SK-N-SH (cell line): ENCODE data around the gene ATP8A2. TPM values are rescaled to one million over a fixed set of nuclear protein-coding genes. Genes with fewer than 3 reads are reported as not detected.

Experiments
- CTCF ChIA-PET: fragments of 300-600, 350-600 bp; formaldehyde crosslinking; extraction: SDS; loops from one replicate; lab custom pipeline; 2021; lab: Yijun Ruan, JAX
- POLR2A ChIA-PET: fragments of 350-600 bp; sonication (Branson Sonifier 250); formaldehyde crosslinking; extraction: SDS; loops from one replicate; lab custom pipeline; 2020; ENCODE audit warnings: antibody characterized with exemption, inconsistent platforms; lab: Yijun Ruan, JAX
- DNase-seq: peaks from one replicate; pipeline ENCODE4 v3.0.0; 2012
- H2AFZ ChIP-seq: fragments of 200-600 bp; sonication (generic); 2 replicates; pipeline ENCODE4 v1.8.1; 2016; ENCODE audit warnings: antibody characterized with exemption, mild to moderate bottlenecking, low read depth
- H3F3A ChIP-seq: fragments of 200-600 bp; sonication (generic); replicated peaks from 2 replicates; pipeline ENCODE3; 2016; ENCODE audit warnings: antibody characterized with exemption, mild to moderate bottlenecking; ENCODE audit not compliant: insufficient read depth
- H3K27ac ChIP-seq, 2 experiments: fragments of 200-500 bp in 1 of 2; fragments of 200-600 bp in 1 of 2; sonication (Bioruptor generic) in 1 of 2; sonication (generic), shearing (Covaris generic) in 1 of 2; 2 replicates each; pipeline versions ENCODE4 v1.5.1 to v1.6.1; 2014 to 2016; ENCODE audit warnings: low read depth in 2 of 2, inconsistent platforms in 1 of 2, low read length in 1 of 2, mild to moderate bottlenecking in 1 of 2, mixed read lengths in 1 of 2
- H3K27me3 ChIP-seq: fragments of 200-600 bp; sonication (generic), shearing (Covaris generic); 2 replicates; pipeline ENCODE4 v1.6.1; 2016; ENCODE audit warnings: mixed run types; ENCODE audit not compliant: insufficient read depth
- H3K36me3 ChIP-seq, 2 experiments: fragments of 200-500 bp in 1 of 2; fragments of 200-600 bp in 1 of 2; sonication (Bioruptor generic) in 1 of 2; sonication (generic) in 1 of 2; replicated peaks in 1 of 2; 2 replicates each; pipeline versions ENCODE3 to v1.5.1; 2014 to 2016; ENCODE audit warnings: low read length in 1 of 2, mild to moderate bottlenecking in 1 of 2; ENCODE audit not compliant: insufficient read depth in 2 of 2, control insufficient read depth in 1 of 2
- H3K4me1 ChIP-seq, 2 experiments: fragments of 200-500 bp in 1 of 2; fragments of 200-600 bp in 1 of 2; sonication (Bioruptor generic) in 1 of 2; sonication (generic), shearing (Covaris generic) in 1 of 2; 2 replicates each; pipeline versions ENCODE4 v1.5.1 to v1.6.1; 2014 to 2016; ENCODE audit warnings: low read depth in 1 of 2, low read length in 1 of 2, mixed run types in 1 of 2; ENCODE audit not compliant: insufficient read depth in 2 of 2, control insufficient read depth in 1 of 2
- H3K4me2 ChIP-seq: fragments of 200-600 bp; sonication (generic), shearing (Covaris generic); 2 replicates; pipeline ENCODE4 v1.6.1; 2017; ENCODE audit warnings: mixed run types
- H3K4me3 ChIP-seq, 2 experiments: fragments of 200-500 bp in 1 of 2; fragments of 200-600 bp in 1 of 2; sonication (Bioruptor generic) in 1 of 2; sonication (generic), shearing (Covaris generic) in 1 of 2; 2 replicates each; pipeline versions ENCODE4 v1.5.1 to v1.8.1; 2014 to 2016; ENCODE audit warnings: low read depth in 2 of 2, inconsistent platforms in 1 of 2, low read length in 1 of 2, mild to moderate bottlenecking in 1 of 2, mixed read lengths in 1 of 2, moderate library complexity in 1 of 2
- H3K79me2 ChIP-seq: fragments of 200-600 bp; sonication (generic); 2 replicates; pipeline ENCODE4 v1.8.1; 2017; ENCODE audit warnings: mild to moderate bottlenecking; ENCODE audit not compliant: insufficient read depth
- H3K9ac ChIP-seq: fragments of 200-600 bp; sonication (generic); 2 replicates; pipeline ENCODE4 v1.6.1; 2017; ENCODE audit warnings: mixed run types
- H3K9me2 ChIP-seq: fragments of 200-600 bp; sonication (generic); 2 replicates; pipeline ENCODE4 v1.6.1; 2017; ENCODE audit warnings: mixed run types
- H3K9me3 ChIP-seq: fragments of 200-600 bp; sonication (generic); 2 replicates; pipeline ENCODE4 v1.6.1; 2017; ENCODE audit warnings: mixed run types, mild to moderate bottlenecking, moderate library complexity
- H4K20me1 ChIP-seq: fragments of 200-600 bp; sonication (generic); 2 replicates; pipeline ENCODE4 v1.6.1; 2017; ENCODE audit warnings: mild to moderate bottlenecking, mixed run types; ENCODE audit not compliant: insufficient read depth
- EP300 ChIP-seq, 2 experiments: IDR thresholded peaks; 2 replicates each; pipeline versions ENCODE4 v1.4.0 to v1.6.1; 2012; ENCODE audit warnings: borderline replicate concordance in 1 of 2, low read depth in 1 of 2, low read length in 1 of 2
- FOSL2 ChIP-seq: IDR thresholded peaks from 2 replicates; pipeline ENCODE4 v1.4.0; 2012; ENCODE audit warnings: low read depth, mild to moderate bottlenecking, moderate library complexity, borderline replicate concordance
- FOXJ3 ChIP-seq: sonication (generic); formaldehyde crosslinking; IDR thresholded peaks from 2 replicates; pipeline ENCODE4 v1.5.1; 2020; ENCODE audit warnings: mild to moderate bottlenecking, missing genetic modification reagents
- FOXM1 ChIP-seq: IDR thresholded peaks from 2 replicates; pipeline ENCODE4 v1.4.0; 2012; ENCODE audit warnings: low read depth, mild to moderate bottlenecking
- GATA2 ChIP-seq: sonication (generic); formaldehyde crosslinking; IDR thresholded peaks from 2 replicates; pipeline ENCODE4 v1.5.0; 2020; ENCODE audit warnings: mild to moderate bottlenecking, missing genetic modification reagents
- POLR2AphosphoS5 ChIP-seq: IDR thresholded peaks from 2 replicates; pipeline ENCODE4 v1.6.1; 2012; ENCODE audit warnings: low read depth, low read length
- SIN3A ChIP-seq: IDR thresholded peaks from 2 replicates; pipeline ENCODE4 v1.6.1; 2012; ENCODE audit warnings: low read depth, mild to moderate bottlenecking, low read length, moderate library complexity, borderline replicate concordance
- TAF1 ChIP-seq: IDR thresholded peaks from 2 replicates; pipeline ENCODE4 v1.6.1; 2012; ENCODE audit warnings: low read depth, mild to moderate bottlenecking, low read length, moderate library complexity, borderline replicate concordance
- USF2 ChIP-seq: fragments of 150-350 bp; IDR thresholded peaks from 2 replicates; pipeline ENCODE4 v1.6.1; 2017; ENCODE audit warnings: antibody characterized with exemption, low read length, low read depth, borderline replicate concordance
- ZBTB33 ChIP-seq: IDR thresholded peaks from 2 replicates; pipeline ENCODE4 v1.4.0; 2012; ENCODE audit warnings: low read depth, borderline replicate concordance
- WGBS: methylation state at CpG from one replicate; pipeline ENCODE4 v1.1.6; 2017; ENCODE audit warnings: low lambda C conversion rate; 5-methylcytosine and 5-hydroxymethylcytosine counted together
- polyA plus RNA-seq, 3 experiments: library from polyadenylated mRNA; depleted of rRNA; stranded (reverse); fragments of >200 nt; gene quantifications; 2 replicates each; pipeline ENCODE4 v1.2.3, GENCODE V29; 2012
- TF ChIP-seq, protein P1 (sequence below): IDR thresholded peaks from 2 replicates; pipeline ENCODE4 v1.4.0; 2012; ENCODE audit warnings: low read depth
- TF ChIP-seq, protein P2 (sequence below): IDR thresholded peaks from 2 replicates; pipeline ENCODE4 v1.4.0; 2012; ENCODE audit warnings: low read depth, borderline replicate concordance

ATP8A2 gene
- polyA plus RNA-seq, 1 of the 3 experiments (the other 2 are of a cell fraction): 0.02 TPM

GRCh38 chr13:25682276-25682675 is 310.5 kb downstream of the ATP8A2 start:
- no peaks in the 10 kb centered on the region for H3F3A ChIP-seq
- no peak overlapping the region for H3K4me2 ChIP-seq
- no peaks in the 10 kb centered on the region for H3K79me2 ChIP-seq
- H2AFZ ChIP-seq: no peak overlapping the region
- no peak overlapping the region for H3K27ac ChIP-seq
- H3K9me2 ChIP-seq: no peaks in the 10 kb centered on the region
- no peaks in the 10 kb centered on the region for H3K9me3 ChIP-seq
- H3K9ac ChIP-seq: no peak overlapping the region
- no peak for DNase-seq
- POLR2A ChIA-PET: no interaction called here
- 41% methylated on average over 9 of the region's 9 CpGs for WGBS
- no peak for TF ChIP-seq SIN3A
- no peak for TF ChIP-seq EP300 (IDR thresholded peaks at IDR 0.05; ENCODE audit: borderline replicate concordance in 1 of 2, low read depth in 1 of 2, low read length in 1 of 2)
- no peak for TF ChIP-seq FOXM1
- TF ChIP-seq GATA2 (CRISPR knock-in tag): no peak
- TF ChIP-seq, protein P1, sequence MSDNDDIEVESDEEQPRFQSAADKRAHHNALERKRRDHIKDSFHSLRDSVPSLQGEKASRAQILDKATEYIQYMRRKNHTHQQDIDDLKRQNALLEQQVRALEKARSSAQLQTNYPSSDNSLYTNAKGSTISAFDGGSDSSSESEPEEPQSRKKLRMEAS: no peak
- TF ChIP-seq FOSL2: no peak
- TF ChIP-seq FOXJ3: no peak
- TF ChIP-seq TAF1: no peak
- TF ChIP-seq, protein P2, sequence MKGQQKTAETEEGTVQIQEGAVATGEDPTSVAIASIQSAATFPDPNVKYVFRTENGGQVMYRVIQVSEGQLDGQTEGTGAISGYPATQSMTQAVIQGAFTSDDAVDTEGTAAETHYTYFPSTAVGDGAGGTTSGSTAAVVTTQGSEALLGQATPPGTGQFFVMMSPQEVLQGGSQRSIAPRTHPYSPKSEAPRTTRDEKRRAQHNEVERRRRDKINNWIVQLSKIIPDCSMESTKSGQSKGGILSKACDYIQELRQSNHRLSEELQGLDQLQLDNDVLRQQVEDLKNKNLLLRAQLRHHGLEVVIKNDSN: no peak
- no peak for TF ChIP-seq POLR2AphosphoS5
- TF ChIP-seq ZBTB33: no peak
- TF ChIP-seq, all 33 proteins: peak for 0
- Histone ChIP-seq H4K20me1 (no peaks in the 10 kb centered on the region), H3K4me3 (no peak overlapping the region), H3K4me1 (no peaks in the 10 kb centered on the region), H3K27me3 (no peaks in the 10 kb centered on the region), H3K36me3 (no peaks in the 10 kb centered on the region)
- CTCF ChIA-PET: no interaction called here

DNA sequence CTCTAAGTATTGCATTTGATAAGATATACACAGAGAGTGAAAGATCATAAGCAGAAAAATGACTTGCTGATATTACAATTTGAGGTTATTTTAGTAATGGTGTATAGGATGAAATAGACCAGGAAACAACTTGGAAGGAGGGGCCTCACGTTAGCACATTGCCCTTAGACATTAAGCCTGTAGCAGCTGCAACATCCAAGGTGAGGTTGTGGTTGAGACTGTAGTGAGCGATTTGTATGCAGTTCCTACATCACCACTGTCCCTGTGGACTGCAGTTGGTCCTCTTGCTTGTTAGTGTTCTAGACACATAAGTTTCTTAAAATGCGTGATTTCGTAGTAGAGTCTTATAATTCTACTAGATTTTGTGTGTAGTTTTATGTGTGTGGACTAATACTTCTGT is 311.3 kb downstream of the ATP8A2 start:
- H3K9ac ChIP-seq: no peak overlapping the region
- H4K20me1 ChIP-seq: no peaks in the 10 kb centered on the region
- H2AFZ ChIP-seq: no peak overlapping the region
- TF ChIP-seq USF2: no peak
- WGBS: 31% methylated on average over 4 of the region's 4 CpGs
- H3K79me2 ChIP-seq: no peaks in the 10 kb centered on the region
- H3K27ac ChIP-seq: no peak overlapping the region
- DNase-seq: no peak
- no peaks in the 10 kb centered on the region for H3F3A ChIP-seq
- H3K4me1 ChIP-seq: no peaks in the 10 kb centered on the region
- H3K4me3 ChIP-seq: no peak overlapping the region
- H3K9me3 ChIP-seq: no peaks in the 10 kb centered on the region
- CTCF ChIA-PET: no interaction called here
- POLR2A ChIA-PET: no interaction called here
- no peak overlapping the region for H3K4me2 ChIP-seq
- no peaks in the 10 kb centered on the region for H3K9me2 ChIP-seq
- no peaks in the 10 kb centered on the region for H3K27me3 ChIP-seq
- H3K36me3 ChIP-seq: no peaks in the 10 kb centered on the region
